CD4-positive, alpha-beta T cell treated with Interleukin-2 at 100 ng/mL for 4 hours (primary cell): ENCODE data around the gene GP2.

Experiments used
- DNase-seq: peaks from one replicate; pipeline ENCODE4 v3.0.0-alpha.2; 2020; ENCODE audit warnings: low spot score

The GP2 gene

GRCh38 chr16:20327444-20328041 lies at the start of gene GP2:
Gene GP2 (minus strand): TSS chr16:20327513. CDS start chr16:20326431, 1,082 bp downstream.
- no peak for DNase-seq

GRCh38 chr16:20372701-20373100 lies 45.4 kb upstream of the GP2 start:
- no peak for DNase-seq

- no peak for DNase-seq
These were observed 42.2 kb upstream of the GP2 start for GRCh38 chr16:20369452-20370054.

GRCh38 chr16:20364051-20364450 lies 36.7 kb upstream of the GP2 start:
- no peak for DNase-seq

GRCh38 chr16:20363191-20363590 lies 35.9 kb upstream of the GP2 start:
- no peak for DNase-seq

- DNase-seq, result no peak
These were observed 32.7 kb upstream of the GP2 start for GRCh38 chr16:20359997-20360396.

- DNase-seq, result no peak
These were observed 27.9 kb upstream of the GP2 start for GRCh38 chr16:20355114-20355782.

GRCh38 chr16:20353379-20353778 lies 26.1 kb upstream of the GP2 start:
- no peak for DNase-seq

GRCh38 chr16:20352615-20353014 lies 25.3 kb upstream of the GP2 start, which contains the start of gene UMOD:
Gene UMOD (minus strand): TSS chr16:20352715. CDS start chr16:20350737, 1,978 bp downstream.
- DNase-seq, result no peak

GRCh38 chr16:20349615-20350014 lies 22.3 kb upstream of the GP2 start:
- DNase-seq, result no peak

GRCh38 chr16:20348365-20349185 lies 21.3 kb upstream of the GP2 start:
- no peak for DNase-seq

GRCh38 chr16:20347666-20348364 lies 20.5 kb upstream of the GP2 start:
- DNase-seq, result no peak

- no peak for DNase-seq
These were observed 17.3 kb upstream of the GP2 start for GRCh38 chr16:20344611-20345010.

GRCh38 chr16:20339744-20340143 lies 12.4 kb upstream of the GP2 start:
- no peak for DNase-seq

- no peak for DNase-seq
These were observed 9.6 kb upstream of the GP2 start for GRCh38 chr16:20336955-20337354.

GRCh38 chr16:20334396-20334795 lies 7.1 kb upstream of the GP2 start:
- no peak for DNase-seq

GRCh38 chr16:20333120-20333519 lies 5.8 kb upstream of the GP2 start:
- no peak for DNase-seq

GRCh38 chr16:20332411-20332810 lies 5.1 kb upstream of the GP2 start:
- no peak for DNase-seq

- no peak for DNase-seq
These were observed 4.3 kb upstream of the GP2 start for GRCh38 chr16:20331635-20332034.

GRCh38 chr16:20329392-20330138 lies 2.3 kb upstream of the GP2 start:
- DNase-seq, result no peak

- no peak for DNase-seq
These were observed 992 bp downstream of the GP2 start for GRCh38 chr16:20326321-20326720.
